Measurements from ENCODE around the gene PROS1. TPM values are rescaled to one million over a fixed set of nuclear protein-coding genes. Genes with fewer than 3 reads are reported as not detected.

PROS1 gene
- total RNA-seq, 4 donors from 2014 or later = 29.3 to 91.1 (median 42.1) TPM

DNA sequence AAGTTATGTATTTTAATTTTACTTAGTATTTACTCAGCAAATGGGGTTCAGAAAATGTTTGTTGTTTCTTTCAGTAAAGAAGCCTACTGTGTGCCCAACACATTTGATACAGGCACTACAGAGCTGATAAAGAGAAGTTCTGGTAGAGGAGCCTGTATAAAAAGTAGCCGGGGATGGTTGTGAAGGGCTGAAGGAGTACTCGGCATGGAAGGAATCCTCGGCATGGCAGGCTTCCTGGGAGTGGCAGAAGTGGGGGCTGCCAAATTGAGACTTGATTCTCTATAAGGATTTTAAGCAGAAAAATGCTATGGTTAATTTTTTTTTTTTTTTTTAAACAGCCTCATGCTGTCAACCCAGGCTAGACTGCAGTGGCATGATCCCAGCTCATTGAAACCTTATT lies 15.5 kb upstream of the PROS1 start:
- no peak for TF ChIP-seq EP300 (IDR thresholded peaks at IDR 0.05)
- no peak for ATAC-seq
- H3K27me3 ChIP-seq = no peaks in the 10 kb centered on the region
- no peaks in the 10 kb centered on the region for H3K4me1 ChIP-seq
- H3K9me3 ChIP-seq = no peaks in the 10 kb centered on the region
- H3K36me3 ChIP-seq = no peaks in the 10 kb centered on the region
- WGBS, 2 donors (ENCODE audit: low coverage in 1 of 2) = 72 to 84% methylated on average over 3 of the region's 3 CpGs
- no peak overlapping the region for H3K4me3 ChIP-seq
- no peak overlapping the region for H3K27ac ChIP-seq

DNA sequence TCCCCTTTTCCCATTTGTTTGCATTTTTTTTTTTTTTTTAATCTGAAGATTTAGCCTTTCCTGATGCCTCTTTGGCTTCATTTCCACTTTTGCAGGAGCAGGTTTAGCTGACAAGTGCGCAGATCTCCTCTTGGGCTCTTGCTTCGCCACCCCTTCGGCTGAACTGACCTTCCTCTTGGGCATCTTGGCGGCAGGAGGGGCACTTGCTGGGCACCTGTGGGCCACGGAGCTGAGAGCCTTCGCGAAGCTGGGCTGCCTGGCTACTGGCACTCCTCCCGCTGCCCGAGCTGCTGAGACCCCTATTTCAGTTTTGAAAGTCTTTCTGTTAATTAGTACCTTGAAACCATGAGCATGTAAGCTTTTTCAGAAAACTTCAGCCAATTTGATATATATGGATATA lies 15.1 kb upstream of the PROS1 start:
- ATAC-seq = no peak
- 93 to 98% methylated on average over 3 to 6 of the region's 9 CpGs for WGBS, 2 donors (ENCODE audit: low coverage in 1 of 2)
- H3K4me1 ChIP-seq = no peaks in the 10 kb centered on the region

DNA sequence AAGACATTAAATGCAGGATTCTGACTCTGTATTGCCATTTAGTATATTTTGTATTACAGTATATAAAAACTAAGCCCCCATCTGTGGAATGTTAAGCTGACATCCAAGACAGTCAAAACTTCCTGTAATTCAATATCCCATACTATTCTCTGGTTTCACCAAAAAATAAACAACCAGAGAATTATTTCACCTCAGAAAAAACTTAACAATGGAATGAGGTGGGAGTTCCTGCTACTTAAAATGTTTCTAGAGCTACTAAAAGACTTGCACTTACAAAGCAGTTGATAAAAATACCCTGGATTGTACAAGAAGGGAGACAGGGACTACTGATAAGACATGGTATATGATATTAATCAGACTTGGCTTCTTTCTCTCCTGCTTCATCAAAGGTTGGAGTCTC lies 14.6 kb upstream of the PROS1 start:
- no peak overlapping the region for H3K27ac ChIP-seq
- H3K4me1 ChIP-seq = no peaks in the 10 kb centered on the region
- no peak overlapping the region for H3K4me3 ChIP-seq
- no peaks in the 10 kb centered on the region for H3K9me3 ChIP-seq
- H3K27me3 ChIP-seq = no peaks in the 10 kb centered on the region
- no peak for TF ChIP-seq POLR2A (IDR thresholded peaks at IDR 0.05)
- TF ChIP-seq, protein P1, sequence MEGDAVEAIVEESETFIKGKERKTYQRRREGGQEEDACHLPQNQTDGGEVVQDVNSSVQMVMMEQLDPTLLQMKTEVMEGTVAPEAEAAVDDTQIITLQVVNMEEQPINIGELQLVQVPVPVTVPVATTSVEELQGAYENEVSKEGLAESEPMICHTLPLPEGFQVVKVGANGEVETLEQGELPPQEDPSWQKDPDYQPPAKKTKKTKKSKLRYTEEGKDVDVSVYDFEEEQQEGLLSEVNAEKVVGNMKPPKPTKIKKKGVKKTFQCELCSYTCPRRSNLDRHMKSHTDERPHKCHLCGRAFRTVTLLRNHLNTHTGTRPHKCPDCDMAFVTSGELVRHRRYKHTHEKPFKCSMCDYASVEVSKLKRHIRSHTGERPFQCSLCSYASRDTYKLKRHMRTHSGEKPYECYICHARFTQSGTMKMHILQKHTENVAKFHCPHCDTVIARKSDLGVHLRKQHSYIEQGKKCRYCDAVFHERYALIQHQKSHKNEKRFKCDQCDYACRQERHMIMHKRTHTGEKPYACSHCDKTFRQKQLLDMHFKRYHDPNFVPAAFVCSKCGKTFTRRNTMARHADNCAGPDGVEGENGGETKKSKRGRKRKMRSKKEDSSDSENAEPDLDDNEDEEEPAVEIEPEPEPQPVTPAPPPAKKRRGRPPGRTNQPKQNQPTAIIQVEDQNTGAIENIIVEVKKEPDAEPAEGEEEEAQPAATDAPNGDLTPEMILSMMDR (IDR thresholded peaks at IDR 0.05) = no peak
- no peak for TF ChIP-seq POLR2AphosphoS5 (IDR thresholded peaks at IDR 0.05)
- no peak for TF ChIP-seq EP300 (IDR thresholded peaks at IDR 0.05)
- no peak for ATAC-seq
- H3K36me3 ChIP-seq = no peaks in the 10 kb centered on the region

More for the DNA sequence above, 15.1 kb upstream of the PROS1 start:
- no peak overlapping the region for H3K4me3 ChIP-seq
- no peaks in the 10 kb centered on the region for H3K36me3 ChIP-seq
- no peak overlapping the region for H3K27ac ChIP-seq
- no peaks in the 10 kb centered on the region for H3K27me3 ChIP-seq
- TF ChIP-seq EP300 (IDR thresholded peaks at IDR 0.05) (no peak), POLR2AphosphoS5 (IDR thresholded peaks at IDR 0.05) (no peak), POLR2A (IDR thresholded peaks at IDR 0.05) (no peak)
- TF ChIP-seq, protein P1 (IDR thresholded peaks at IDR 0.05) = no peak
- H3K9me3 ChIP-seq = no peaks in the 10 kb centered on the region

DNA sequence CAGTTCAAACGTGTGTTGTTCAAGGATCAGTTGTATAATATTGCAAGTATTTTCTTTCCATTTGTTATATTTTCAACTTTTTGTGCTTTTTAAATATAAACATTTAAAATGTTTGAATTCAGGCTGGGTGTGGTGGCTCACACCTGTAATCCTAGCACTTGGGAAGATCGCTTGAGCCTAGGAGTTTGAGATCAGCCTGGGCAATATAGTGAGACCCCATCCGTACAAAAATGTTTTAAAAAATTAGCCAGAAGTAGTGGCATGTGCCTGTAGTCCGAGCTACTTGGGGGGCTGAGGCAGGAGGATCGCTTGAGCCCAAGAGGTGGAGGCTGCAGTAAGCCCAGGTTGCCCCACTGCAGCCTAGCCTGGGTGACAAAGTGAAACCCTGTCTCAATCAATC lies 10.9 kb upstream of the PROS1 start:
- no peak for TF ChIP-seq EP300 (IDR thresholded peaks at IDR 0.05)
- TF ChIP-seq POLR2AphosphoS5 (IDR thresholded peaks at IDR 0.05) = no peak
- TF ChIP-seq POLR2A (IDR thresholded peaks at IDR 0.05) = no peak
- TF ChIP-seq, protein P1 (IDR thresholded peaks at IDR 0.05) = no peak
- Histone ChIP-seq H3K27me3 (no peaks in the 10 kb centered on the region), H3K4me3 (no peak overlapping the region), H3K36me3 (no peaks in the 10 kb centered on the region), H3K27ac (no peak overlapping the region), H3K9me3 (no peaks in the 10 kb centered on the region), H3K4me1 (peaks cover 0 to 21% (median 0%) of the 10 kb centered on the region in 3 donors)
- ATAC-seq = no peak
- 92 to 96% methylated on average over 2 to 5 of the region's 5 CpGs for WGBS, 2 donors (ENCODE audit: low coverage in 1 of 2)

DNA sequence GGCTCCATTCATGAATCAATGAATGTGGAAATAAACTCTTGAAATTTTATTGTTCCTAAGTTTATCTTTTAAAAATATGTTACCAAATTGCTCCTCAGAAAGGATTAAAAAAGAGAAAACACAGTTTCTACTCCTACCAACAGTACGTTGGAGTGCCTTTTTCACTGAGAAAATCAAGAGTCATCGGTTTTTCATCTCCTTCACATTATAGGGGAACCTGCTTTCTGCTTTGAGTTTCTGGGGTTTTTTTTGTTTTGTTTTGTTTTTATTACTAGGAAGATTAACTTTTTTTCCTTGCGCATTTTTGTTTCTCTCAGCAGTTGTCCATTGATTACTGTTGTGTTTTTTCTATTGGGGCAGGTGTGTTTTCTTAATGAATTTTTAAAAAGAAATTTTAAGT lies 9.7 kb upstream of the PROS1 start:
- ATAC-seq = no peak
- Histone ChIP-seq H3K27ac (no peak overlapping the region), H3K4me3 (no peak overlapping the region), H3K9me3 (no peaks in the 10 kb centered on the region), H3K4me1 (peaks cover 0 to 26% (median 0%) of the 10 kb centered on the region in 3 donors), H3K27me3 (no peaks in the 10 kb centered on the region), H3K36me3 (no peaks in the 10 kb centered on the region)
- TF ChIP-seq EP300 (IDR thresholded peaks at IDR 0.05) (no peak), POLR2AphosphoS5 (IDR thresholded peaks at IDR 0.05) (no peak), POLR2A (IDR thresholded peaks at IDR 0.05) (no peak)
- TF ChIP-seq, protein P1 (IDR thresholded peaks at IDR 0.05) = no peak
- WGBS, 2 donors (ENCODE audit: low coverage in 1 of 2) = 89 to 92% methylated on average over 2 to 3 of the region's 3 CpGs

Data from gastroesophageal sphincter (tissue), 4 donors.